ENCODE results near the gene ABLIM1. TPM values are rescaled to one million over a fixed set of nuclear protein-coding genes. Genes with fewer than 3 reads are reported as not detected.
A peak's percentile ranks its signal among the peaks of the same experiment; 100 is the strongest.

Gene ABLIM1
- total RNA-seq, 1 experiment from 2014 or later = 62.1 TPM

- peak; percentile 76 for ATAC-seq
- CTCF ChIA-PET = interaction anchor here (0.7 to 2.0 kb wide), 3 partner anchors 10 to 192 kb away, joined by 3 to 5 read pairs (median 4); no protein-coding TSS in a partner anchor
These were observed 5.6 kb upstream of the ABLIM1 start for GRCh38 chr10:114663626-114664025.

GRCh38 chr10:114662646-114663217 lies 4.7 kb upstream of the ABLIM1 start:
- Mint-ChIP-seq H3K27ac (no peak overlapping the region), H3K27me3 (ENCODE audit: low read depth) (no peaks in the 10 kb centered on the region), H3K4me3 (no peak overlapping the region), H3K36me3 (0 out of 2 replicates have a peak, but pooled peaks cover 5% of the 10 kb centered on the region), H3K9me3 (peaks cover 6% of the 10 kb centered on the region), H3K4me1 (peaks cover 25% of the 10 kb centered on the region)
- DNase-seq (ENCODE audit: low spot score) (no peak), ATAC-seq (peak; percentile 31)
- CTCF ChIA-PET = interaction anchor here (0.9 kb wide), 1 partner anchor 32 kb away, joined by 3 read pairs; no protein-coding TSS in a partner anchor
- no peak for TF ChIP-seq GABPB1 (CRISPR knock-in tag; IDR thresholded peaks at IDR 0.05)
- no peak for TF ChIP-seq ZNF317 (CRISPR knock-in tag; IDR thresholded peaks at IDR 0.05; ENCODE audit: borderline replicate concordance, low read depth)
- no peak for TF ChIP-seq NR3C1 (CRISPR knock-in tag; conservative IDR thresholded peaks at IDR 0.05; ENCODE audit: low read depth)
- no peak for TF ChIP-seq FOXJ3 (CRISPR knock-in tag; IDR thresholded peaks at IDR 0.05; ENCODE audit: borderline replicate concordance)
- no peak for TF ChIP-seq TP53 (CRISPR knock-in tag; IDR thresholded peaks at IDR 0.05)
- TF ChIP-seq ATF6 (CRISPR knock-in tag; IDR thresholded peaks at IDR 0.05) = no peak
- no peak for TF ChIP-seq PRDM15 (CRISPR knock-in tag; IDR thresholded peaks at IDR 0.05)
- no peak for TF ChIP-seq NFYB (CRISPR knock-in tag; conservative IDR thresholded peaks at IDR 0.05; ENCODE audit: low read depth)
- no peak for TF ChIP-seq ZNF281 (CRISPR knock-in tag; IDR thresholded peaks at IDR 0.05)
- no peak for TF ChIP-seq ETV6 (CRISPR knock-in tag; IDR thresholded peaks at IDR 0.05)
- no peak for TF ChIP-seq ZNF396 (CRISPR knock-in tag; IDR thresholded peaks at IDR 0.05; ENCODE audit: borderline replicate concordance)
- TF ChIP-seq IRF2 (CRISPR knock-in tag; IDR thresholded peaks at IDR 0.05; ENCODE audit: borderline replicate concordance, low read depth) = no peak
- TF ChIP-seq USF1 (CRISPR knock-in tag; IDR thresholded peaks at IDR 0.05) = no peak
- no peak for TF ChIP-seq NFATC4 (CRISPR knock-in tag; IDR thresholded peaks at IDR 0.05)
- no peak for TF ChIP-seq RELA (CRISPR knock-in tag; IDR thresholded peaks at IDR 0.05; ENCODE audit: borderline replicate concordance)
- TF ChIP-seq ZNF232 (CRISPR knock-in tag; IDR thresholded peaks at IDR 0.05) = no peak
- TF ChIP-seq TEAD4 (CRISPR knock-in tag; IDR thresholded peaks at IDR 0.05) = no peak
- no peak for TF ChIP-seq NFE2L1 (CRISPR knock-in tag; IDR thresholded peaks at IDR 0.05)
- no peak for TF ChIP-seq CBFB (CRISPR knock-in tag; IDR thresholded peaks at IDR 0.05; ENCODE audit: low read depth)
- POLR2A ChIA-PET = no interaction called here

More at GRCh38 chr10:114663626-114664025, 5.6 kb upstream of the ABLIM1 start:
- Mint-ChIP-seq H3K4me1 (peaks cover 25% of the 10 kb centered on the region), H3K27ac (no peak overlapping the region), H3K9me3 (peaks cover 14% of the 10 kb centered on the region), H3K4me3 (no peak overlapping the region), H3K36me3 (0 out of 2 replicates have a peak, but pooled peaks cover 7% of the 10 kb centered on the region), H3K27me3 (ENCODE audit: low read depth) (no peaks in the 10 kb centered on the region)
- POLR2A ChIA-PET = interaction anchor here (0.6 kb wide), 1 partner anchor 30 kb away, joined by 3 read pairs; no protein-coding TSS in a partner anchor
- TF ChIP-seq ZNF416 (CRISPR knock-in tag; IDR thresholded peaks at IDR 0.05) (no peak), RELA (CRISPR knock-in tag; IDR thresholded peaks at IDR 0.05; ENCODE audit: borderline replicate concordance) (no peak), SMAD4 (CRISPR knock-in tag; IDR thresholded peaks at IDR 0.05) (no peak)
- TF ChIP-seq, protein P1, sequence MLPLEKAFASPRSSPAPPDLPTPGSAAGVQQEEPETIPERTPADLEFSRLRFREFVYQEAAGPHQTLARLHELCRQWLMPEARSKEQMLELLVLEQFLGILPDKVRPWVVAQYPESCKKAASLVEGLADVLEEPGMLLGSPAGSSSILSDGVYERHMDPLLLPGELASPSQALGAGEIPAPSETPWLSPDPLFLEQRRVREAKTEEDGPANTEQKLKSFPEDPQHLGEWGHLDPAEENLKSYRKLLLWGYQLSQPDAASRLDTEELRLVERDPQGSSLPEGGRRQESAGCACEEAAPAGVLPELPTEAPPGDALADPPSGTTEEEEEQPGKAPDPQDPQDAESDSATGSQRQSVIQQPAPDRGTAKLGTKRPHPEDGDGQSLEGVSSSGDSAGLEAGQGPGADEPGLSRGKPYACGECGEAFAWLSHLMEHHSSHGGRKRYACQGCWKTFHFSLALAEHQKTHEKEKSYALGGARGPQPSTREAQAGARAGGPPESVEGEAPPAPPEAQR (CRISPR knock-in tag; IDR thresholded peaks at IDR 0.05) = no peak
- DNase-seq (ENCODE audit: low spot score) = peak; percentile 18
